Measurements from ENCODE around the gene ADGRG7. TPM values are rescaled to one million over a fixed set of nuclear protein-coding genes. Genes with fewer than 3 reads are reported as not detected.
A peak's percentile ranks its signal among the peaks of the same experiment; 100 is the strongest.

ADGRG7 gene
- polyA plus RNA-seq, 2 of the 4 experiments (the other 2 are of a cell fraction) = 0.09 TPM; not detected in 1

DNA sequence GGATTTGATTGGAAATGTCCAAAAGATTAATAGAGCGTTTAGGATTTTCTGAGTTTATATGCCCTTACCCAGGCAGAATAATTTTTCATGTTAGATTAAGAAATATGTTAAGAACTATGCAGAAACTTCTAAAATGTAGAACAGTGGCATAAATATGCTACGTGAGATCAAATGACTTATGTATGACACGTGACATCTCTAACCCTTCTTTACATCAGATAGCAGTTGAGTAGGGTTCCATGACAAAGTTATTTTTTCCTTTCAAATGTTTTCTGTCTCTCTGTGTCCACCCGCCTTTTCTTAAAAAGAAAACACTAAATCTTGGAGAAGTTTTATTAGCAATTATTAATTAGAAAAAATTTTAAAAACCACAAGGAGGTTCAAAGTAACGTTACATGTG lies 91.3 kb downstream of the ADGRG7 start (continued):
- TF ChIP-seq, protein P1, sequence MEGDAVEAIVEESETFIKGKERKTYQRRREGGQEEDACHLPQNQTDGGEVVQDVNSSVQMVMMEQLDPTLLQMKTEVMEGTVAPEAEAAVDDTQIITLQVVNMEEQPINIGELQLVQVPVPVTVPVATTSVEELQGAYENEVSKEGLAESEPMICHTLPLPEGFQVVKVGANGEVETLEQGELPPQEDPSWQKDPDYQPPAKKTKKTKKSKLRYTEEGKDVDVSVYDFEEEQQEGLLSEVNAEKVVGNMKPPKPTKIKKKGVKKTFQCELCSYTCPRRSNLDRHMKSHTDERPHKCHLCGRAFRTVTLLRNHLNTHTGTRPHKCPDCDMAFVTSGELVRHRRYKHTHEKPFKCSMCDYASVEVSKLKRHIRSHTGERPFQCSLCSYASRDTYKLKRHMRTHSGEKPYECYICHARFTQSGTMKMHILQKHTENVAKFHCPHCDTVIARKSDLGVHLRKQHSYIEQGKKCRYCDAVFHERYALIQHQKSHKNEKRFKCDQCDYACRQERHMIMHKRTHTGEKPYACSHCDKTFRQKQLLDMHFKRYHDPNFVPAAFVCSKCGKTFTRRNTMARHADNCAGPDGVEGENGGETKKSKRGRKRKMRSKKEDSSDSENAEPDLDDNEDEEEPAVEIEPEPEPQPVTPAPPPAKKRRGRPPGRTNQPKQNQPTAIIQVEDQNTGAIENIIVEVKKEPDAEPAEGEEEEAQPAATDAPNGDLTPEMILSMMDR (IDR thresholded peaks at IDR 0.05) = no peak

DNA sequence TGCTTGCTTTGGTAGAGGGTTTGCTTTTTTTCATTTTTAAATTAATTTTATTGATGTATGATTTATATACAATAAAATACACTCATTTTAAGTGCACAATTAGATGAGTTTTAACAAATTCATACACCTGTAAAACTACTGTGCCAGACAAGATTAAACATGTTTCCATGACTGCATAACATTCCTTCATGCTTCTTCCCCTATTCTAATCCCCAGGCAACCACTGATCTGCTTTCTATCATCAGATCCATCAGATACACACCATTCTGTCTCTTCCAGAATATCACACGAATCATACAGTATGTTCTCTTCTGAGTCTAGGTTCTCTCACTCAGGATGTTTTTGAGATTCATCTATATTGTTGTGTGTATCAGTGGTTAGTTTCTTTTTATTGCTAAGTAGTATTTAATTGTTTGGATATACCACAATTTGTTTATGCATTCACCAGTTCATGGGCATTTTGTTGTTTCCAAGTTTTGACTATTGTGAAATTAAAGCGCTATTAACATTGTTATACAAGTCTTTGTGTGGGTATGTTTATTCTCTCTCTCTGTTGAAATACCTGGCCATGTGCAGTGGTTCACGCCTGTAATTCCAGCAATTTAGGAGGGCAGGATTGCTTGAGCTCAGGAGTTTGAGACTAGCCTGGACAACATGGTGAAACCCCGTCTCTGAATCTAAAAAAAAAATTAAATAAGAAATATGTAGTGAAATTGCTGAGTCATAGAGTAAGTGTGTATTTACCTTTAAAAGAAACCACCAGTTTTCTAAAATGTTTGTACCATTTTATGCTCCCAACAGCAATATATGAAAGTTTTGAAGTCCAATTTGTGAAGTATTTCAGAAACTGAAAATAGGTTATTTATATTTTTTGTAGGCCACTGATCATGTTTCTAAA lies 92.9 kb downstream of the ADGRG7 start:
- DNase-seq (ENCODE audit: low read depth in 1 of 2, low spot score in 1 of 2) = no peak

DNA sequence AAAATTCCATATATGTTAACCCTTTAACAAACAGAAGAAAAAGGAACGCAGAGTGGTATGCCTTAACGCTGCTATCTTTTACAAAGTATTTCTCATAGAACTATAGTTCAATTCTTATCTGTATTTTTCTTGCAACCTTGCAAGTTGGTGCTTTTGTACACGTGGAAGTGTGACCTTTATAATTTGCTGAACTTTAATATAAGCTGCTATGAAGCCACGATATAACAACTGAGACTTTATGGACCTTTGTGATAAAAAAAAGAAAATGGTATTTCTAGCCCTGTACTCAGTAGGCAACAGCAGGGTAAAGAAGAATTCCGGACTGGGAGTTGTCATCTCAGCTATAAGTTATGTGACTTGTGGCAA lies 93.6 kb downstream of the ADGRG7 start:
- POLR2A ChIA-PET = no interaction called here
- no peak overlapping the region for H3K4me3 ChIP-seq
- DNase-seq (ENCODE audit: low read depth in 1 of 2, low spot score in 1 of 2) = no peak
- FAIRE-seq = no peak
- no peaks in the 10 kb centered on the region for H3K9me3 ChIP-seq
- peak overlapping the region in 1 of 2 experiments; percentile 32; a peak in 2 of 6 replicates for H3K27ac ChIP-seq
- no peaks in the 10 kb centered on the region for H3K4me1 ChIP-seq
- TF ChIP-seq BHLHE40 (IDR thresholded peaks at IDR 0.05; ENCODE audit: low read depth, low read length) = no peak
- TF ChIP-seq TFCP2L1 (CRISPR knock-in tag; IDR thresholded peaks at IDR 0.05) = no peak
- TF ChIP-seq NFE2L2 (conservative IDR thresholded peaks at IDR 0.05; ENCODE audit: low read length) = no peak
- no peak for TF ChIP-seq KDM5A (IDR thresholded peaks at IDR 0.05)
- no peak overlapping the region for H3K4me2 ChIP-seq
- ATAC-seq = no peak
- 76% methylated on average over 5 of the region's 5 CpGs for WGBS (ENCODE audit: missing lambda C conversion rate)
- CTCF ChIA-PET = interaction anchor here (1.0 kb wide), 1 partner anchor 240 kb away, joined by 4 read pairs; no protein-coding TSS in a partner anchor

More for the DNA sequence above, 92.9 kb downstream of the ADGRG7 start:
- ATAC-seq = no peak
- FAIRE-seq = no peak
- POLR2A ChIA-PET = no interaction called here
- no peak overlapping the region for H3K4me2 ChIP-seq
- CTCF ChIA-PET = interaction anchor here (1.0 kb wide), 1 partner anchor 240 kb away, joined by 4 read pairs; no protein-coding TSS in a partner anchor
- no peak overlapping the region for H3K4me3 ChIP-seq
- 68% methylated on average over 4 of the region's 4 CpGs for WGBS (ENCODE audit: missing lambda C conversion rate)
- no peaks in the 10 kb centered on the region for H3K9me3 ChIP-seq
- TF ChIP-seq, protein P2, sequence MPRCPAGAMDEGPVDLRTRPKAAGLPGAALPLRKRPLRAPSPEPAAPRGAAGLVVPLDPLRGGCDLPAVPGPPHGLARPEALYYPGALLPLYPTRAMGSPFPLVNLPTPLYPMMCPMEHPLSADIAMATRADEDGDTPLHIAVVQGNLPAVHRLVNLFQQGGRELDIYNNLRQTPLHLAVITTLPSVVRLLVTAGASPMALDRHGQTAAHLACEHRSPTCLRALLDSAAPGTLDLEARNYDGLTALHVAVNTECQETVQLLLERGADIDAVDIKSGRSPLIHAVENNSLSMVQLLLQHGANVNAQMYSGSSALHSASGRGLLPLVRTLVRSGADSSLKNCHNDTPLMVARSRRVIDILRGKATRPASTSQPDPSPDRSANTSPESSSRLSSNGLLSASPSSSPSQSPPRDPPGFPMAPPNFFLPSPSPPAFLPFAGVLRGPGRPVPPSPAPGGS (IDR thresholded peaks at IDR 0.05) = no peak
- TF ChIP-seq, protein P1 (IDR thresholded peaks at IDR 0.05) = no peak
- TF ChIP-seq FOSL2 (IDR thresholded peaks at IDR 0.05) = no peak
- TF ChIP-seq FOSL2 (CRISPR knock-in tag; IDR thresholded peaks at IDR 0.05) = no peak
- TF ChIP-seq, protein P3, sequence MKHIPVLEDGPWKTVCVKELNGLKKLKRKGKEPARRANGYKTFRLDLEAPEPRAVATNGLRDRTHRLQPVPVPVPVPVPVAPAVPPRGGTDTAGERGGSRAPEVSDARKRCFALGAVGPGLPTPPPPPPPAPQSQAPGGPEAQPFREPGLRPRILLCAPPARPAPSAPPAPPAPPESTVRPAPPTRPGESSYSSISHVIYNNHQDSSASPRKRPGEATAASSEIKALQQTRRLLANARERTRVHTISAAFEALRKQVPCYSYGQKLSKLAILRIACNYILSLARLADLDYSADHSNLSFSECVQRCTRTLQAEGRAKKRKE (CRISPR knock-in tag; IDR thresholded peaks at IDR 0.05; ENCODE audit: low read depth) = no peak
- TF ChIP-seq ZFP36 (IDR thresholded peaks at IDR 0.05; ENCODE audit: borderline replicate concordance, partially characterized antibody) = no peak
- no peak for TF ChIP-seq HOXB13 (CRISPR knock-in tag; IDR thresholded peaks at IDR 0.05; ENCODE audit: low read depth)
- TF ChIP-seq MAFK (IDR thresholded peaks at IDR 0.05; ENCODE audit: partially characterized antibody) = peak; percentile 89
- TF ChIP-seq, protein P4, sequence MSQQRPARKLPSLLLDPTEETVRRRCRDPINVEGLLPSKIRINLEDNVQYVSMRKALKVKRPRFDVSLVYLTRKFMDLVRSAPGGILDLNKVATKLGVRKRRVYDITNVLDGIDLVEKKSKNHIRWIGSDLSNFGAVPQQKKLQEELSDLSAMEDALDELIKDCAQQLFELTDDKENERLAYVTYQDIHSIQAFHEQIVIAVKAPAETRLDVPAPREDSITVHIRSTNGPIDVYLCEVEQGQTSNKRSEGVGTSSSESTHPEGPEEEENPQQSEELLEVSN (IDR thresholded peaks at IDR 0.05; ENCODE audit: borderline replicate concordance, low read depth) = no peak
- peak; percentile 82 for TF ChIP-seq NFE2L2 (conservative IDR thresholded peaks at IDR 0.05; ENCODE audit: low read length)
- peak overlapping the region in 1 of 2 experiments; percentile 29; a peak in 1 of 6 replicates for H3K27ac ChIP-seq
- no peaks in the 10 kb centered on the region for H3K4me1 ChIP-seq
